ENCODE measurements around the gene GPD1L.

GPD1L gene

DNA sequence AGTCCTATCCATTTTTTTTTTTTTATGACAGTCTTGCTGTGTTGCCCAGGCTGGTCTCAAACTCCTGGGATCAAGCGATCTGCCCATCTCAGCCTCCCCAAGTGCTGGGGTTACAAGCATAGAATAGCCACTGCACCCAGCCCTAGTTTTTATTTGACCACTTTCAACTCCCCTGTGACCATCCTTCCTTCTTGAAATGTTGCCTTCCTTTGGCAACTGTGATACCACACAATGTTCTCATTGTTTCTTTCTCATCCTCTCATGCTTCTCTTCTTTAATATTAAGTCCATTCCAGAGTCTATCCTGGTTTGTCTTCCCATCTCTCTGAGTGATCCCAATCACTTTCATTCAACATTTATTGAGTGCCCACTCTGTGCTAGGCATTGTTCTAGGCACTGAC is 7.9 kb upstream of the GPD1L start:
- TF ChIP-seq, protein P1, sequence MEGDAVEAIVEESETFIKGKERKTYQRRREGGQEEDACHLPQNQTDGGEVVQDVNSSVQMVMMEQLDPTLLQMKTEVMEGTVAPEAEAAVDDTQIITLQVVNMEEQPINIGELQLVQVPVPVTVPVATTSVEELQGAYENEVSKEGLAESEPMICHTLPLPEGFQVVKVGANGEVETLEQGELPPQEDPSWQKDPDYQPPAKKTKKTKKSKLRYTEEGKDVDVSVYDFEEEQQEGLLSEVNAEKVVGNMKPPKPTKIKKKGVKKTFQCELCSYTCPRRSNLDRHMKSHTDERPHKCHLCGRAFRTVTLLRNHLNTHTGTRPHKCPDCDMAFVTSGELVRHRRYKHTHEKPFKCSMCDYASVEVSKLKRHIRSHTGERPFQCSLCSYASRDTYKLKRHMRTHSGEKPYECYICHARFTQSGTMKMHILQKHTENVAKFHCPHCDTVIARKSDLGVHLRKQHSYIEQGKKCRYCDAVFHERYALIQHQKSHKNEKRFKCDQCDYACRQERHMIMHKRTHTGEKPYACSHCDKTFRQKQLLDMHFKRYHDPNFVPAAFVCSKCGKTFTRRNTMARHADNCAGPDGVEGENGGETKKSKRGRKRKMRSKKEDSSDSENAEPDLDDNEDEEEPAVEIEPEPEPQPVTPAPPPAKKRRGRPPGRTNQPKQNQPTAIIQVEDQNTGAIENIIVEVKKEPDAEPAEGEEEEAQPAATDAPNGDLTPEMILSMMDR (IDR thresholded peaks at IDR 0.05) = no peak
- peaks cover 0 to 3% (median 0%) of the 10 kb centered on the region in 3 donors for H3K9me3 ChIP-seq
- intact Hi-C loops (cut with DNase I; ENCODE audit: low total_unique reads) = no loop called here

DNA sequence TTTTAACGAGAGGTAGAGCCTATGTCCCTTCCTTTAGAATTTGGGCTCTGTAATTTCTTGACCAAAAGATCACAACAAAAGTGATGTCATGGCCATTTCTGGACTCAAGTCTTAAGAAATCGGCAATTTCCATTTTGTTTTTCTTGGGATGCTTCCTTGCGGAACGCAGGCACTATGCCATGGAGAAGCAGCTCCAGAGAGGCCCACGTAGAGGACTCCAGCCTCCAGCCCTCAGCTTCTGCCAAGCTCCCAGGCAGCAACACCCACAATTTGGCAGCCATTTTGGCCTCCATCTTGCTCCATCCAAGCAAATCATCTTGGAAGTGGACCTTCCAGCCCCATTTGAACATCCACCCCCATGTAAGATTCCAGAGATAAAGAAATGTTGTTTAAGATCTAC is 6.0 kb upstream of the GPD1L start:
- intact Hi-C loops (cut with DNase I; ENCODE audit: low total_unique reads) = no loop called here
- H3K27ac ChIP-seq = no peak overlapping the region
- no peaks in the 10 kb centered on the region for H3K36me3 ChIP-seq
- peak in 1 of 2 donors; percentile 74 for DNase-seq
- TF ChIP-seq, protein P1 (IDR thresholded peaks at IDR 0.05) = no peak
- H3K9me3 ChIP-seq = peaks cover 0 to 3% (median 0%) of the 10 kb centered on the region in 3 donors
- no peak overlapping the region for H3K4me3 ChIP-seq
- no peaks in the 10 kb centered on the region for H3K4me1 ChIP-seq
- no peaks in the 10 kb centered on the region for H3K27me3 ChIP-seq

More for the DNA sequence above, 7.9 kb upstream of the GPD1L start:
- no peaks in the 10 kb centered on the region for H3K27me3 ChIP-seq
- DNase-seq = no peak
- no peaks in the 10 kb centered on the region for H3K4me1 ChIP-seq
- H3K36me3 ChIP-seq = no peaks in the 10 kb centered on the region
- no peak overlapping the region for H3K27ac ChIP-seq
- no peak overlapping the region for H3K4me3 ChIP-seq

DNA sequence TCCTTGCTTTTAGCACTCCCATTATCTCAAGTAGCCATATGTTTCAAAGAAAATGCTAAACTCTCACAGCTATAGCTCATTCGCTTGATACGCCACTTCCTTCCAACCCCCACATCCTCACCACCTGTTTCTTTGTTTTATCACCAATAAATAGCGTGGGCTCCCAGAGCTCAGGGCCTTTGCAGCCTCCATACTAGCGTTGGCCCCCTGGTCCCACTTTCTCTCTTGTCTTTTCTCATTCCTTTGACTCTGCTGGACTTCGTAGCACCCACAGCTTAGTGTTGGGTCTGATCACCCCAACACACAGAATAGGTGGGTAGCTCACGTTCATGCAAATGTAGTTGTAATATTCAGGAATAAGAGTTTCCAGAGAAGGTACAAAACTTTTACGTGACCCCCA is 4.1 kb upstream of the GPD1L start:
- H3K27ac ChIP-seq = no peak overlapping the region
- TF ChIP-seq, protein P1 (IDR thresholded peaks at IDR 0.05) = no peak
- H3K9me3 ChIP-seq = peaks cover 0 to 3% (median 0%) of the 10 kb centered on the region in 3 donors
- H3K4me1 ChIP-seq = peaks cover 0 to 9% (median 4%) of the 10 kb centered on the region in 4 donors
- intact Hi-C loops (cut with DNase I; ENCODE audit: low total_unique reads) = no loop called here
- H3K36me3 ChIP-seq = no peaks in the 10 kb centered on the region
- no peak for DNase-seq
- H3K4me3 ChIP-seq = no peak overlapping the region
- no peaks in the 10 kb centered on the region for H3K27me3 ChIP-seq

DNA sequence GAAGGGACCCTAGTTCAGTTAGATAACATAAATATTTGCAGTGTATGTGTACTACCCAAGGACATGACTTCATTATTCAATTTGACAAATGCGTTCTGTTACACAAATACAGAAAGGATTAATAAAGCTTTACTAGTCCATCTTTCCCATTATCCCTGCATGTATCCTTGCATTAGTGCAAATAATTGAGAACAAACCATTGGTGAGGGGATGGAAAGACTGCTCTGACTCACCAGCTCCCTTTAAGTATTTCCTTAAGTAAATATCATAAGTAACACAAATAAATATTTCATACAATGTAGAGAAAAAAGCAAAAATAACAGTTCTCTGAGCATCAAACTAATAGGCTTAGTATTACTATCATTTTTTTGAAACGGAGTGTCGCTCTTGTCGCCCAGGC is 1.9 kb upstream of the GPD1L start:
- TF ChIP-seq, protein P1 (IDR thresholded peaks at IDR 0.05) = no peak
- no peaks in the 10 kb centered on the region for H3K36me3 ChIP-seq
- intact Hi-C loops (cut with DNase I; ENCODE audit: low total_unique reads) = no loop called here
- DNase-seq = no peak
- H3K27me3 ChIP-seq = no peaks in the 10 kb centered on the region
- H3K4me3 ChIP-seq = no peak overlapping the region
- H3K27ac ChIP-seq = no peak overlapping the region
- peaks cover 0 to 32% (median 22%) of the 10 kb centered on the region in 4 donors for H3K4me1 ChIP-seq
- peaks cover 0 to 3% (median 0%) of the 10 kb centered on the region in 3 donors for H3K9me3 ChIP-seq

DNA sequence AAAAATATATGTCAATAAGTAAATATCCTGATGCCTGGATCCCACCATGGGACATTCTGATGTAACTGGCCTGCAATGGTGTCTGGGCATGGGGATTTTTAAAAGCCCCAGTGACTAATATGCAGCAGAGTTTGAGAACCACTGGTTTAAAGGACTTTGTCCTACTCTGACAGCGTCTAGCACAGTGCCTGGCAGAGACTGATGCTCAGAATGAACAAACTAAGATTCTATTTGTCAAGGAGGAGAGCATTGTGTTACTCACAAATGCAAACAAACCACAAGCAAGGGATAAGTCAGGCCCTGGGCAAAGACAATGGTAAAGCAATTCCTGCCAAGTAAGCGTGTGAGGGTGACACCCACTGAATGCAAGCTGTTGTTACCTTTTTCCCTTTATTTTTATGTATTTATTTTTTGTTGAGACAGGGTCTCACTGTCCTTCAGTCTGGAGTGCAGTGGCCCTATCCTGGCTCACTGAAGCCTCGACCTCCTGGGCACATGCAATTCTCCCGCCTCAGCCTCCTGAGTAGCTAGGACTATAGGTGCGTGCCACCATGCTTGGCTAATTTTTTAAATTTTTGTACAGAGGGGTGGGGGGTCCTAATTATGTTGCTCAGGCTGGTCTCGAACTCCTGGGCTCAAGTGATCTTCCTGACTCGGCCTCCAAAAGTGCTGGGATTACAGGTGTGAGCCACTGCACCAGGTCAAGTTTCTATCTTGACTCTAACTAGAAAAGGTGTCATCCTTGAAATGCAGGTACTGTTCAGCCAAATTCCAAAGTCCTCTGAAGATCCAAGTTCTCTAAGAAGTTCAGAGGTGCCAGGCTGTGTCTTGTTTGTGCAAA is 909 bp upstream of the GPD1L start:
- peak overlapping the region; percentile 67 to 84 for H3K27ac ChIP-seq
- intact Hi-C loops (cut with DNase I; ENCODE audit: low total_unique reads) = no loop called here
- TF ChIP-seq, protein P1 (IDR thresholded peaks at IDR 0.05) = no peak
- H3K9me3 ChIP-seq = peaks cover 0 to 3% (median 0%) of the 10 kb centered on the region in 3 donors
- DNase-seq = no peak
- H3K36me3 ChIP-seq = no peaks in the 10 kb centered on the region
- H3K4me1 ChIP-seq = peaks cover 0 to 42% (median 30%) of the 10 kb centered on the region in 4 donors
- H3K27me3 ChIP-seq = no peaks in the 10 kb centered on the region
- H3K4me3 ChIP-seq = peak overlapping the region; percentile 81 to 89

All from tibial artery (tissue), 4 donors.